NCI-H2196 (cell line): Measurements from ENCODE around the gene NOX4.
"Not testable (repeated sequence)": the region's sequence is repeated elsewhere in the genome, so short reads cannot be mapped to it uniquely, and the experiment has no call there.

Experiments used
- DNase-seq: peaks from one replicate; lab custom pipeline; 2025; ENCODE audit not compliant: unreplicated experiment; lab: John Stamatoyannopoulos, UW

The NOX4 gene

DNA sequence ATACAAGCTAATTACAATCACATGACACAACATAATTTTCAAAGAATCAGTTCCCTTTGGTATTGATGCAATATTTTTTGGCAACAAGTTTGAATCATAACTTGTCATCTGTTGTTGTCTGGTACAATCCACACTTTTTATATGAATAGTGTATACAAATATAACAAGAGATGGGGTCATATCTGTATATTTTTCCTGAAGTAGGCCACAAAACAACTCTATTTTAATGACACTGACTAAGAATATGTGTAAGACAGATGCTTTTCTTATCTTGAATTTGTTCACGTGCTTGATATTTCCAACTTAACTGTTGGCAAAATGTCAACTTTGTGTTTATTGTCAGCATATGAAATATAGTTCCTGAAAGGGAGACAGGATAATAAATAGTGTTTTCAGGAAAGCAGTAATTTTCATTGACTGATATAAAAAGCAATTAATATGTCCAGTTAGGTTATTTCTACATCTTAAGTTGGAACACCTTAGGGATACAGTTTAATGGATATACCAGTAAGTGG lies 27.9 kb downstream of the NOX4 start:
- no peak for DNase-seq

GRCh38 chr11:89458716-89459115 lies 32.5 kb downstream of the NOX4 start:
- DNase-seq: no peak

DNA sequence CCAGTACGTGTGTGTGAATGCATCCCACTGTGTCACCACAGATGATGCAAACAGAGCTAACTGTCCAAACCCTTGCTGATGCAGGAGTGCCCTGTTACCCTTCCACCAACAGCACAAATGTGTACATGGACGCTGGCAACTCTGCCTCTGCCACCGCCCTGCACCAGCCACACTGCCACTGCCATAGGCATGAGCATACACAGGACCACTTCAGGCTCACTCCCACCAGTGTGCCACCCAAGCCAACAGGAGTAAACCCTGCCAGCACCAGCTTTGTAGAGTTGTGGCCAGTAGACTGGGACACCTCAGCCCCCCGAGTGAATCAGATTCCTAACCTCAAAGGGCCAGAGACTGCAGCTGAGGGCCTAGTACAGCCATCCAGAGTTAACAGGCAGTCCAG lies 34.0 kb downstream of the NOX4 start:
- DNase-seq: no peak

GRCh38 chr11:89456681-89457080 lies 34.5 kb downstream of the NOX4 start:
- DNase-seq: no peak

GRCh38 chr11:89452780-89453179 lies 38.4 kb downstream of the NOX4 start:
- no peak for DNase-seq

DNA sequence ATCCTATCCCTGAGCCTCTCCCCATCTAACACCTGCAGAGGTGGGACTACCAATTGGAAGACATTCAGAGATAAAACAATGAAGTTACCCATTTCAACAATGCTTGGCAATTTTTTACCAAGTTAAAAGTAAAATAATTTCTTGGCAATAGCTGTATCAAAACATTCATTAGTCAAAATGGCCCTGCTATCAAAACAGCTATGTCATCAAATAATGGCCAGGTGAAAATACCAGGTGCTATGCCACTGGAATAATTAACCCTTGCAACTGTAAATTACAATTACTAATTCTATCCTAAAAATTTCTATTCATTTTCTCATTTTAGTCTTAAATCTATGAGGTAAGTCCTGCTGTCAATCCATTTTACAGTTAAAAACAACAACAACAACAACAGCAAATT lies 43.3 kb downstream of the NOX4 start:
- no peak for DNase-seq

GRCh38 chr11:89443361-89444322 lies 47.5 kb downstream of the NOX4 start:
- DNase-seq: no peak

DNA sequence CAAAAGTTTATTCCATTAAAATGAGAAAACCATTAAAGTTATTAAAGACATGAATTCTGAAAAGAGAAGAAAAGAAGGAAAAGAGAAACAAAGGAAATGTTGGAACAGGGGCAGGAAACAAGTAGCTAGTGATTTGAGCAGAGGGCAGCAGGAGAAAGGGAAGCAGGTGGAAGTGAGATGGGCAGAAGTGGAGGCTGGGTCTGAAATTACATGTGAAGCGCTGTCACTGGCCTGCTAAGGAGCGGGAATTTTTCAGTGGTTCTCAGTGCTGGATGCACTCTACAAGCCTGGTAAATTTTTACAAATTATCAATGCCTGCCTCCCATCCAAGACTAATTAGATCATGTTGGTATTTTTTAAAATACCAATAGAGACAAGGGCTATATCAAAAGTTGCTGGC lies 48.4 kb downstream of the NOX4 start:
- DNase-seq: no peak

- DNase-seq: no peak
These were observed 49.6 kb downstream of the NOX4 start for GRCh38 chr11:89441606-89442005.

DNA sequence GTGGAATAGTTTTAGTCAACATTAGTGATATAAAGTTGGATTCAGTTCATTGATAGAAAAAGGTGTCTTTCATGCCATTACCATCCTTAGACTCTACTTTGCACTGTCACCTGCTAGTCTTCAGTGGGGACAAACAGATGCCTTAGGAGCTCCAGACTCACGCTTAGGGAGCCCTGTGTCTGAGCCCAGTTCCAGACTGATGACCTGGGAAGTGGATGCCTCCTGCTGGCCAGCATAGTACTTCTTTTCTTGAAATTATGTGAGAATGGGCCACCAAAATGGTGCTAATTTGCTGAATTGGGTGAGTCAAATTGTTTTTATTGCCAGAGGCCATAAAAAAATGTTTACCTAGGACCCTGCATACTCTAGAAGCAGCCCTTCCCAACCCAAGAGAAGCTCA lies 53.9 kb downstream of the NOX4 start:
- DNase-seq: no peak

GRCh38 chr11:89436071-89436470 lies 55.1 kb downstream of the NOX4 start:
- no peak for DNase-seq

DNA sequence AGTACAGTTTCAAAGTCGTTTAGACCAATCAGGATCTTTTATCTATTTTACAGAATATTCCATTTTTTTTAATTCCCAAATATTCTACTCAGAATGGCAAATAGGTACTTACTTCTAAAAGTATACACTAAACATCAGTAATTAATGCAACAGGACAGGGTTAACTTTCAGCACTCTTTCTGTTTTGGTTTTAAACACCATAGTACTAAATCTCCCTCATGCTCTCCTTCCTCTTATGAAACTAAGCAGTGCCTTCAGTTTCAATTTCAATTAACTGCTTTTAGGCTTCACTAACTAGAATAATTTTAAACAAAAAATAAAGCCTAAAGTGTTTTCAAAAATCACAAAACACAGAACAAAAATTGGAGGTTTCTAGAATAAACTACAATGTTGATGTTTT lies 57.9 kb downstream of the NOX4 start:
- DNase-seq: no peak

GRCh38 chr11:89432182-89432581 lies 59.0 kb downstream of the NOX4 start:
- DNase-seq: not testable (repeated sequence)

DNA sequence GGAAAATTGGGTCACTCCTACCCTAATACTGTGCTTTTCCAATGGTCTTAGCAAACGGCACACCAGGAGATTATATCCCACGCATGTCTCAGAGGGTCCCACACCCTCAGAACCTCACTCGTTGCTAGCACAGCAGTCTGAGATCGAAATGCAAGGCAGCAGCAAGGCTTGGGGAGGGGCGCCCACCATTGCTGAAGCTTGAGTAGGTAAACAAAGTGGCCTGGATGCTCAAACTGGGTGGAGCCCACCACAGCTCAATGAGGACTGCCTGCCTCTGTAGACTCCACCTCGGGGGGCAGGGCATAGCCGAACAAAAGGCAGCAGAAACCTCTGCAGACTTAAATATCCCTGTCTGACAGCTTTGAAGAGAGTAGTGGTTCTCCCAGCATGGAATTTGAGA lies 64.7 kb downstream of the NOX4 start:
- not testable (repeated sequence) for DNase-seq

DNA sequence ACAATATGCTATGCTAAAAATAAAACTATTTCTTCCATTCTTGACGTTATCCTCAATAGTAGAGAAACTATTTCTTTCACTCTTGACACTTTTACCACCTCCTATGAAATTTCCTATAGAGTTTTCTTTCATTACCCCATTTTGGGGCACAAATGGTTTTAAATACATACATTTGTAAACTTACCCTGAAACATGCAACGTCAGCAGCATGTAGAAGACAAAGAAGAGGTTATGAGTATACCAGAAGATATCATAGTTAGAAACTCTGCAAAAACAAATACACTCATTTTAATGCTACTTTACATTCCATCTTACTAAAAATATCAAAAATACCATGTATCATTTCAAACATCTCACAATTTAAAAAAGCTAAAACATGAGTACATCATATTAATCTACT lies 69.5 kb downstream of the NOX4 start:
- DNase-seq: no peak

DNA sequence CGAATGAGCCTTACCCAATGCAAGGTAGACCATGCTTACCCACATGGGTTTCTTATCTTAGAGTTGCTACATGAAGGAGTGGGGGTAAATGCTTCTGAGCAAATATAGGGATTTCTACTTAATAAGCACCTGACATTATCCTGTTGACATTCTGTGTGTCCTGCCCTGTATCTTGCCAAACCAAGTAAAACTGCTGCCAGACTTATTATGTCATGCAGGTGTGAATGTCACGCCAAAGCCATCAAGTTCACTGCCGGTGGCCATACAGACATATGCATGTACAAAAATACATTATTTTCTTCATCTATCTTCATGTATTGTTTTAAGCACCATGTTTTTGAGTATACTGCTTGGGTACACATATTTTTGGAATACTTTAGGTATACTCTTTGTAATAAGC lies 70.2 kb downstream of the NOX4 start:
- DNase-seq: no peak

DNA sequence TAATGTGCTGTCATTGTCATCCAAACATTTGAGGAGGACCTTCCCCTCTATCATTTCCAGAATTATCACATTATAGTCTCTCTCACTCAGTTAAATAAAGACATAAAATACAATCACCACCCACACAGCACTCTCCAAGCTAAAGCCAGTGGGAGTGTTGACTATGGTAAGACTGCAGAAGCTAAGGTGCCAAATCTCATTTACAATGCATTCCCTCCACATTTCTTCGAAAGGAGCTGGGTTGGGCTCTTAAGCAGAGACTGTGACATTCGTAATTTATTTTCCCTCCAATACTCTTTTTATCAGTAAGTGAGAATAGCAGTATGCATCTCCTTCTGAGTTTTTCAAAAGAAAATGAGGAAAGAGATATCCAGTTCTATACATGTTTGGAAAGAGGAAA lies 74.2 kb downstream of the NOX4 start:
- no peak for DNase-seq

DNA sequence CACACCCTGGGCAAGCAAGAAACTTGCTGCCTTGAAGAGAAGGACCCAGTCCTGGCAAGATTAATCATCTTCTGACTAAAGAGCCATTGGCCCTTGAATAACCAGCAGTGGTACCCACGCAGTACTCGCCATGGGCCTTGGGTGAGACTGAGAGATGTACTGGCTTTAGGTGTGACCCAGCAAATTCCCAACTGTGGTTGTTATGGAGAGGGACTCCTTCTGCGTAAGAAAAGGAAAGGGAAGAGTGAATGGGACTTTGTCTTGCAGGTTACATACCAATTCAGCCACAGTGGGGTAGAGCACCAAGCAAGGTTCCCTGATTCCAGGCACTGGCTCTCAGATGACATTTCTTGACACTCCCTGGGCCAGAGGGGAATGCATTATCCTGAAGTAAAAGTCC lies 80.1 kb downstream of the NOX4 start:
- DNase-seq: not testable (repeated sequence)

DNA sequence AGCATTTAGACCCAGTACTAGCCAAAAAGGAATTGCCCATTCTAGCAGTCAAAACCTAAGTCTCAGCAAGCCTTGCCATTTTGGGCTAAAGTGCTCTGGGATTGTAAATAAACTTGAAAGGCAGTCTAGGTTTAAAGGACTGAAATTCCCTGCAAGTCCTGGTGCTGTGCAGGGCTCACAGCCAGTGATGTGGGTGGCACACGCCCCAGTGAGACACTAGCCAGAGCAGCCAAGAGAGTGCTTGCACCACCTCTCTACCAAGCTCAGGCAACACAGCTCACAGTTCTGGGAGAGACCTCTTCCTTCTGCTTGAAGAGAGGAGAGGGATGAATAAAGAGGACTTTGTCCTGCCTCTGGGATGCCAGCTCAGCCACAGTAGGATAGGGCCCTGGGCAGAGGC lies 80.5 kb downstream of the NOX4 start:
- DNase-seq: not testable (repeated sequence)

- not testable (repeated sequence) for DNase-seq
These were observed 82.7 kb downstream of the NOX4 start for GRCh38 chr11:89408441-89408840.

- DNase-seq: no peak
These were observed 85.5 kb downstream of the NOX4 start for GRCh38 chr11:89405629-89406028.

GRCh38 chr11:89391654-89392053 lies 99.5 kb downstream of the NOX4 start:
- DNase-seq: not testable (repeated sequence)

DNA sequence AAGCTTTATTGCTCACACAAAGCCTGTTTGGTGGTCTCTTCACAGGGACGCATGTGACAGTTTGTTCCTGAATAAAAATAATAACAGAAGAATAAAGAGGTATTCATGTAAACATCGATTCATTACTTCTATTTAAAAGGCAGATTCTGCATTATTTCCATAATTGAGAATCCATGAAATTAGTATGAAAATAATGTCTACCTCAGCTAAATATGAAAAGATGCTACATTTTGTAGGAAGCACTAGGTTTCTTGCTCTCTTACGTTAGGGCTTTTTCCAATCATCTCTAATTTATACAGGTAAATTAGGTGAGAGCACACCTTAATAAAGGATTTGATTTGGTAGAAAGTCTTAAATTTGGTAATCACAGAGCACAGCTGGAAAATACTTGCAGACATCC lies 103.7 kb downstream of the NOX4 start:
- not testable (repeated sequence) for DNase-seq
